ENCODE measurements around the gene GMDS.

- no peak for TF ChIP-seq CTCF (IDR thresholded peaks at IDR 0.05)
- TF ChIP-seq EZH2 (IDR thresholded peaks at IDR 0.05; ENCODE audit: borderline replicate concordance, insufficient read depth, low read depth, low read length, poor library complexity, severe bottlenecking): no peak
Measured at GRCh38 chr6:1636272-1636825, 609.1 kb downstream of the GMDS start.
